HCT116 (cell line): ENCODE measurements around the gene POLR3G. TPM values are rescaled to one million over a fixed set of nuclear protein-coding genes. Genes with fewer than 3 reads are reported as not detected.

Source experiments
- ATAC-seq: fragments of 200-7000 bp; cut with Tn5 transposase; 2 replicates; pipeline ENCODE4 v1.9.1; 2020; ENCODE audit warnings: mild to moderate bottlenecking, moderate library complexity
- BruUV-seq: library from RNA; stranded (reverse); fragments of 400-500 nt; replicated peaks from 2 replicates; lab custom pipeline; 2021; lab: Mats Ljungman, UMichigan
- CTCF ChIA-PET: fragments of 300-600 bp; sonication (Branson Sonifier 250); formaldehyde crosslinking; loops from one replicate; lab custom pipeline; 2021; ENCODE audit warnings: antibody characterized with exemption; lab: Charles Lee
- POLR2A ChIA-PET: fragments of 300-600, 350-600 bp; sonication (Branson Sonifier 250); formaldehyde crosslinking; loops from one replicate; lab custom pipeline; 2021; ENCODE audit warnings: antibody characterized with exemption; lab: Charles Lee
- RAD21 ChIA-PET, 2 experiments: fragments of 300-600 bp; sonication (Branson Sonifier 250); formaldehyde crosslinking; loops; one replicate each; lab custom pipeline; 2023; ENCODE audit warnings: low total read pairs in 2 of 2; ENCODE audit not compliant: uncharacterized antibody in 2 of 2, unreplicated experiment in 2 of 2, low non-redundant PET in 1 of 2; lab: Charles Lee
- DNase-seq: peaks from one replicate; pipeline ENCODE4 v3.0.0-alpha.2; 2010; ENCODE audit warnings: low read depth, low spot score
- H2AFZ ChIP-seq: fragments of 200-600 bp; shearing (Covaris generic), sonication (generic); 2 replicates; pipeline ENCODE4 v1.6.1; 2017; ENCODE audit warnings: low read depth, mixed run types, mixed read lengths, antibody characterized with exemption, low read length; ENCODE audit not compliant: poor library complexity, severe bottlenecking
- H3K27ac ChIP-seq: 2 replicates; pipeline ENCODE4 v1.5.1; 2012; ENCODE audit warnings: low read depth, low read length
- H3K27me3 ChIP-seq: fragments of 200-600 bp; sonication (generic); 2 replicates; pipeline ENCODE4 v1.6.1; 2016; ENCODE audit warnings: mixed run types, low read length, mixed read lengths; ENCODE audit not compliant: insufficient read depth
- H3K36me3 ChIP-seq, 2 experiments: fragments of 200-500 bp in 1 of 2; fragments of 200-600 bp in 1 of 2; sonication (Bioruptor generic) in 1 of 2; sonication (generic) in 1 of 2; 2 replicates each; pipeline versions ENCODE4 v1.5.1 to v1.6.1; 2014 to 2016; ENCODE audit warnings: low read length in 2 of 2, inconsistent platforms in 1 of 2, mixed read lengths in 1 of 2, mixed run types in 1 of 2; ENCODE audit not compliant: insufficient read depth in 2 of 2, control insufficient read depth in 1 of 2
- H3K4me1 ChIP-seq, 2 experiments: fragments of 200-600 bp in 1 of 2; sonication (generic) in 1 of 2; 2 replicates each; pipeline versions ENCODE4 v1.5.1 to v1.6.1; 2012 to 2017; ENCODE audit warnings: low read length in 2 of 2, inconsistent platforms in 1 of 2, mild to moderate bottlenecking in 1 of 2, mixed read lengths in 1 of 2, mixed run types in 1 of 2, moderate library complexity in 1 of 2; ENCODE audit not compliant: insufficient read depth in 2 of 2, control insufficient read depth in 1 of 2
- H3K4me2 ChIP-seq: fragments of 200-600 bp; sonication (generic); 2 replicates; pipeline ENCODE4 v1.6.1; 2017; ENCODE audit warnings: mixed run types, low read length, mixed read lengths
- H3K4me3 ChIP-seq, 2 experiments: fragments of 200-600 bp in 1 of 2; sonication (generic) in 1 of 2; replicated peaks in 1 of 2; 2 replicates each; pipeline ENCODE4 v1.5.1; 2011 to 2016; ENCODE audit warnings: low read length in 2 of 2, control low read depth in 1 of 2, low read depth in 1 of 2, mild to moderate bottlenecking in 1 of 2, mixed read lengths in 1 of 2, mixed run types in 1 of 2
- H3K79me2 ChIP-seq: fragments of 200-600 bp; sonication (generic); 2 replicates; pipeline ENCODE4 v1.6.1; 2017; ENCODE audit warnings: mild to moderate bottlenecking, mixed run types, low read length, moderate library complexity, mixed read lengths; ENCODE audit not compliant: insufficient read depth
- H3K9ac ChIP-seq: fragments of 200-600 bp; sonication (generic); 2 replicates; pipeline ENCODE4 v1.6.1; 2016; ENCODE audit warnings: low read length, mixed read lengths
- H3K9me2 ChIP-seq: fragments of 200-600 bp; sonication (generic), shearing (Covaris generic); 2 replicates; pipeline ENCODE4 v1.6.1; 2017; ENCODE audit warnings: mixed run types, mild to moderate bottlenecking, moderate library complexity; ENCODE audit not compliant: insufficient read depth
- H3K9me3 ChIP-seq, 2 experiments: fragments of 200-500 bp in 1 of 2; fragments of 200-600 bp in 1 of 2; sonication (Bioruptor generic) in 1 of 2; sonication (generic) in 1 of 2; 2 replicates each; pipeline ENCODE4 v1.6.1; 2014 to 2017; ENCODE audit warnings: low read length in 2 of 2, mixed read lengths in 2 of 2, inconsistent platforms in 1 of 2, low read depth in 1 of 2, mild to moderate bottlenecking in 1 of 2, mixed run types in 1 of 2, moderate library complexity in 1 of 2; ENCODE audit not compliant: control insufficient read depth in 1 of 2, insufficient read depth in 1 of 2
- H4K20me1 ChIP-seq: fragments of 200-600 bp; sonication (generic), shearing (Covaris generic); 2 replicates; pipeline ENCODE4 v1.6.1; 2017; ENCODE audit warnings: mixed run types, mild to moderate bottlenecking, moderate library complexity; ENCODE audit not compliant: insufficient read depth
- ATF3 ChIP-seq: IDR thresholded peaks from 2 replicates; pipeline ENCODE4 v1.6.1; 2012
- CEBPB ChIP-seq: IDR thresholded peaks from 2 replicates; pipeline ENCODE4 v1.6.1; 2012; ENCODE audit warnings: low read depth
- CTCF ChIP-seq, 3 experiments: fragments of 200-600 bp in 1 of 3; sonication (generic) in 1 of 3; IDR thresholded peaks in 2 of 3; conservative IDR thresholded peaks in 1 of 3; 2 replicates each; pipeline ENCODE4 v1.5.1; 2012 to 2017; ENCODE audit warnings: low read depth in 2 of 3, low read length in 2 of 3, antibody characterized with exemption in 1 of 3, borderline replicate concordance in 1 of 3, control low read depth in 1 of 3, mild to moderate bottlenecking in 1 of 3, mixed read lengths in 1 of 3, mixed run types in 1 of 3, moderate library complexity in 1 of 3; ENCODE audit not compliant: insufficient read depth in 1 of 3
- EGR1 ChIP-seq: IDR thresholded peaks from 2 replicates; pipeline ENCODE4 v1.6.1; 2012; ENCODE audit warnings: low read depth
- MAX ChIP-seq: IDR thresholded peaks from 2 replicates; pipeline ENCODE4 v1.6.1; 2012
- POLR2A ChIP-seq: IDR thresholded peaks from 2 replicates; pipeline ENCODE4 v1.7.0; 2011; ENCODE audit warnings: borderline replicate concordance; ENCODE audit not compliant: insufficient read depth, insufficient read length; ENCODE audit errors: extremely low read depth
- POLR2AphosphoS5 ChIP-seq: IDR thresholded peaks from 2 replicates; pipeline ENCODE4 v1.6.1; 2011; ENCODE audit warnings: mild to moderate bottlenecking, low read depth, low read length, moderate library complexity
- REST ChIP-seq: IDR thresholded peaks from 2 replicates; pipeline ENCODE4 v1.6.1; 2012; ENCODE audit warnings: low read depth
- SRF ChIP-seq: IDR thresholded peaks from 2 replicates; pipeline ENCODE4 v1.6.1; 2012; ENCODE audit warnings: low read depth
- TCF7L2 ChIP-seq: IDR thresholded peaks from 2 replicates; pipeline ENCODE4 v1.7.0; 2011; ENCODE audit warnings: borderline replicate concordance, inconsistent platforms; ENCODE audit not compliant: insufficient read depth, insufficient read length; ENCODE audit errors: extremely low read depth
- YY1 ChIP-seq: IDR thresholded peaks from 2 replicates; pipeline ENCODE4 v1.6.1; 2011; ENCODE audit warnings: low read length, low read depth, moderate library complexity, mild to moderate bottlenecking; ENCODE audit not compliant: insufficient replicate concordance; ENCODE audit errors: extremely low read depth
- ZBTB33 ChIP-seq: IDR thresholded peaks from 2 replicates; pipeline ENCODE4 v1.6.1; 2011; ENCODE audit warnings: mild to moderate bottlenecking, low read length, moderate library complexity; ENCODE audit not compliant: insufficient replicate concordance; ENCODE audit errors: extremely low read depth
- intact Hi-C: fragments of 100-400 bp; cut with micrococcal nuclease; formaldehyde crosslinking; loops from 2 replicates; pipeline ENCODE4 v1.10.0; 2022
- total RNA-seq: library from RNA; stranded (reverse); gene quantifications from one replicate; pipeline ENCODE4 v1.2.1, GENCODE V29; 2021; ENCODE audit not compliant: unreplicated experiment

POLR3G gene
- total RNA-seq, 1 experiment from 2014 or later, result 44.8 TPM

- Histone ChIP-seq H3K79me2 (no peaks in the 10 kb centered on the region), H3K27ac (no peak overlapping the region), H3K9me3 (no peaks in the 10 kb centered on the region), H3K4me1 (peaks cover 0 to 8% of the 10 kb centered on the region in 2 experiments; a peak in 2 of 4 replicates), H3K4me2 (no peak overlapping the region), H4K20me1 (no peaks in the 10 kb centered on the region), H2AFZ (no peak overlapping the region), H3K4me3 (no peak overlapping the region), H3K9ac (no peak overlapping the region), H3K27me3 (no peaks in the 10 kb centered on the region), H3K36me3 (no peaks in the 10 kb centered on the region), H3K9me2 (no peaks in the 10 kb centered on the region)
- intact Hi-C loops, result no loop called here
- BruUV-seq, result no TSS peak
- ATAC-seq, result no peak
- DNase-seq, result no peak
- ChIA-PET RAD21 (no interaction called here), CTCF (no interaction called here), POLR2A (no interaction called here)
- TF ChIP-seq SRF (no peak), REST (no peak), POLR2A (no peak)
Observed at GRCh38 chr5:90550963-90551362, 76.3 kb downstream of the POLR3G start.

- intact Hi-C loops, result no loop called here
- Histone ChIP-seq H3K4me2 (no peak overlapping the region), H3K9me2 (no peaks in the 10 kb centered on the region), H3K36me3 (no peaks in the 10 kb centered on the region), H3K79me2 (no peaks in the 10 kb centered on the region), H3K9me3 (no peaks in the 10 kb centered on the region), H4K20me1 (no peaks in the 10 kb centered on the region), H3K27ac (no peak overlapping the region), H3K27me3 (no peaks in the 10 kb centered on the region), H3K9ac (no peak overlapping the region), H3K4me1 (peaks cover 0 to 8% of the 10 kb centered on the region in 2 experiments; a peak in 2 of 4 replicates), H3K4me3 (no peak overlapping the region), H2AFZ (no peak overlapping the region)
- BruUV-seq, result no TSS peak
- CTCF ChIA-PET, result no interaction called here
- DNase-seq (no peak), ATAC-seq (no peak)
- POLR2A ChIA-PET, result no interaction called here
- RAD21 ChIA-PET, result no interaction called here
- TF ChIP-seq MAX, result no peak
- TF ChIP-seq POLR2AphosphoS5, result no peak
- TF ChIP-seq ATF3, result no peak
- no peak for TF ChIP-seq ZBTB33
- TF ChIP-seq TCF7L2, result no peak
- TF ChIP-seq CTCF (IDR thresholded peaks at IDR 0.05 in 2 of 3, conservative IDR thresholded peaks at IDR 0.05 in 1 of 3; ENCODE audit: borderline replicate concordance in 1 of 3, insufficient read depth in 1 of 3, low read depth in 2 of 3, low read length in 2 of 3), result no peak
- no peak for TF ChIP-seq YY1
- no peak for TF ChIP-seq POLR2A
- no peak for TF ChIP-seq CEBPB
- TF ChIP-seq EGR1, result no peak
Observed at GRCh38 chr5:90551376-90551775, 76.7 kb downstream of the POLR3G start.
